ENCODE measurements around the gene MMP23B.

DNA sequence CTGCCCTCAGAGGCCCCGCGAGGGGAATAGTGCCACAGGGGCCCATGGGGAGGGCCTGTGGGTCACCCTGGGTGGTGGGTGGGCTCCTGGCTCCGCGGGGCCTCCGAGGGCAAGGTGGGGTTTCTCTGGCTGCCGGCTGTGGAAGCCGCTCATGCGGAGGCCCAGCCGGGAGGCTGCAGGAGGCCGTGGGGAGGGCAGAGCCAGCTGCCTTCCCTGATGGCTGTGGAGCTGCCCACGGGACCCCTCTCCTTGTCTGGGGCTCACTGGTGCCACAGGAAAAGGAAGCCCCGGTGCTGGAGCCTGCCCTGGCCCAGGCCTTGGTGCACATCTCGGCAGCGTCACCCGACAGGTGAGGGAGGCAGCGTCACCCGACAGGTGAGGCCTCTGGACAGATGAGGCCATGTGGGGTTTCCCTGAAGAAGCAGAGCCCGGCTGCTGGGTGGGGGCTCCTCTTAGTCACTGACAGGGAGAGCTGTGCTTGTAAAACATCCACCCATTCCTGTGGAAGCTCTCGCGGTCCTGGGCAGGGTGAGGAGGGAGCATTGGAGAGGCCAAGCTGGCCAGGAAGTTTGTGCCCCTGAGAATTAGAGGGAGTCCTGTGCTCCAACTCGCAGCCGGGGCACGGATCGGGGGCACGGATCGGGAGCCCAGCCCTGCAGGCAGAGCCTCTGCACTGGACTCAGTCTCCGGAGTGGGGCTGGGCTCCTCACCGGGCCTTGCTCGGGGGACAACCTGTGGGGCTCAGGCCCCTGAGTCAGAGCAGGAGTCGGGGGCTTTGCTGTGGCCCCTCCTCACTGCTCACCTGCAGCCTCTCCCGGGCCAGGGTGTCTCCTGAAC, 10.6 kb upstream of the MMP23B start:
- TF ChIP-seq POLR2A (IDR thresholded peaks at IDR 0.05; ENCODE audit: low read length) (no peak), MAFK (IDR thresholded peaks at IDR 0.05; ENCODE audit: partially characterized antibody) (no peak), JUN (IDR thresholded peaks at IDR 0.05) (no peak), CEBPB (IDR thresholded peaks at IDR 0.05) (no peak), BHLHE40 (IDR thresholded peaks at IDR 0.05; ENCODE audit: low read depth, low read length) (no peak), SMC3 (IDR thresholded peaks at IDR 0.05) (no peak), USF2 (IDR thresholded peaks at IDR 0.05) (no peak), HES2 (IDR thresholded peaks at IDR 0.05) (no peak), JUNB (IDR thresholded peaks at IDR 0.05) (no peak)
- TF ChIP-seq, protein P1, sequence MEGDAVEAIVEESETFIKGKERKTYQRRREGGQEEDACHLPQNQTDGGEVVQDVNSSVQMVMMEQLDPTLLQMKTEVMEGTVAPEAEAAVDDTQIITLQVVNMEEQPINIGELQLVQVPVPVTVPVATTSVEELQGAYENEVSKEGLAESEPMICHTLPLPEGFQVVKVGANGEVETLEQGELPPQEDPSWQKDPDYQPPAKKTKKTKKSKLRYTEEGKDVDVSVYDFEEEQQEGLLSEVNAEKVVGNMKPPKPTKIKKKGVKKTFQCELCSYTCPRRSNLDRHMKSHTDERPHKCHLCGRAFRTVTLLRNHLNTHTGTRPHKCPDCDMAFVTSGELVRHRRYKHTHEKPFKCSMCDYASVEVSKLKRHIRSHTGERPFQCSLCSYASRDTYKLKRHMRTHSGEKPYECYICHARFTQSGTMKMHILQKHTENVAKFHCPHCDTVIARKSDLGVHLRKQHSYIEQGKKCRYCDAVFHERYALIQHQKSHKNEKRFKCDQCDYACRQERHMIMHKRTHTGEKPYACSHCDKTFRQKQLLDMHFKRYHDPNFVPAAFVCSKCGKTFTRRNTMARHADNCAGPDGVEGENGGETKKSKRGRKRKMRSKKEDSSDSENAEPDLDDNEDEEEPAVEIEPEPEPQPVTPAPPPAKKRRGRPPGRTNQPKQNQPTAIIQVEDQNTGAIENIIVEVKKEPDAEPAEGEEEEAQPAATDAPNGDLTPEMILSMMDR (IDR thresholded peaks at IDR 0.05): no peak
- TF ChIP-seq, protein P2, sequence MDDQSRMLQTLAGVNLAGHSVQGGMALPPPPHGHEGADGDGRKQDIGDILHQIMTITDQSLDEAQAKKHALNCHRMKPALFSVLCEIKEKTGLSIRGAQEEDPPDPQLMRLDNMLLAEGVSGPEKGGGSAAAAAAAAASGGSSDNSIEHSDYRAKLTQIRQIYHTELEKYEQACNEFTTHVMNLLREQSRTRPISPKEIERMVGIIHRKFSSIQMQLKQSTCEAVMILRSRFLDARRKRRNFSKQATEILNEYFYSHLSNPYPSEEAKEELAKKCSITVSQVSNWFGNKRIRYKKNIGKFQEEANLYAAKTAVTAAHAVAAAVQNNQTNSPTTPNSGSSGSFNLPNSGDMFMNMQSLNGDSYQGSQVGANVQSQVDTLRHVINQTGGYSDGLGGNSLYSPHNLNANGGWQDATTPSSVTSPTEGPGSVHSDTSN (IDR thresholded peaks at IDR 0.05): no peak
